HG03342 (cell line): Measurements from ENCODE around the gene PRMT7.

Source experiments
- ATAC-seq: cut with Tn5 transposase; IDR thresholded peaks from one replicate; pipeline ENCODE4 v1.9.1; 2021; ENCODE audit warnings: mild to moderate bottlenecking, moderate library complexity; ENCODE audit not compliant: unreplicated experiment

Gene PRMT7

DNA sequence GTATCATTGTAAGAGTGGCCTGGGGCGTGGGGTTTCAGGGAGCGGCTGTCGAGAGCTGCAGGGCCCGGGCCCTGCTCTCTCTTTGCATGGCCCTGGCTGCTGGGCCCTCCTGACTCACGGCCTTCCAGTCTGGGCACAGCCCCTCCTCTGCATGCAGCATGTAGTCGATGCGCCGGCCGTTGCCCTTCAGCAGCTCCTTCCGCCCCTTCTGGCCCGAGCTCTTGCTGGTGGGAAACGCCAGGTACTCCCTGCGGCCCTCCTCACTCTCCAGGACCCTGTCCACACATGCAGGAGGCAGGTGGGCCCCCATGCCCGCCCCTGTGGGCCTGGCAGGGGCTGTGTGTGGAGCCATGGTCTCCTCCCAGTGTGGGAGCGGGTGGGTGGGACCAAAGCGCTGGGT lies 50.7 kb downstream of the PRMT7 start:
- no peak for ATAC-seq

DNA sequence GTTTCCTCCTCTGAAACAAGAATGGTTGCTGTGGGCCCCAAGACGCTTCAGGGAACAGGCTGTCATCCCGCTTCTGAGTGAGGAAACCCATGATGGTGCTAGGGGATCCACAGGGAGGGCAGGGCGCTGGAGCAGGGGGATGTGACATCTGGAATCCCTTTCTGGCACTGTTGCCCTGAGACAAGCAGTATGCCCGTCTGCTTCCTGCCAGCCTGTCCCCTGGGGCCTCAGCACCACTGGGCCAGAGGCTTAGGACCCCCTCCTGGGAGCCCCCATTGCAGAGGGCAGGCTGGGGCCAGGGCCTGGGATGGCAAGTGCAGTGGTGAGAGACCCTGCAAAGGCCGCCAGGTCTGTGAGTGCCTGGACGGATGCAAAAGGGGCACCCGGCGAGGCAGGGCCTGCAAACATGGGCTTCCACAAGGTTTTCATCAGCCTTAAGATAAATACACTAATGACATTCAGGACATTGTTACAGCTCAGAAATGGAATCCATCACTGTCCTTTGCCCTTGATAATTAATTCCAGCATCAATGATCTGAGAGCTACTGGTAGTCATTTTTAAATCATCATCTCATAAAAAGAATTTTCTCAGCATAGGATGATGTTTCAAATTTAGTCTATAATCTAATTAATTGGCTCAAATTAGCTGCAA lies 51.6 kb downstream of the PRMT7 start:
- no peak for ATAC-seq

DNA sequence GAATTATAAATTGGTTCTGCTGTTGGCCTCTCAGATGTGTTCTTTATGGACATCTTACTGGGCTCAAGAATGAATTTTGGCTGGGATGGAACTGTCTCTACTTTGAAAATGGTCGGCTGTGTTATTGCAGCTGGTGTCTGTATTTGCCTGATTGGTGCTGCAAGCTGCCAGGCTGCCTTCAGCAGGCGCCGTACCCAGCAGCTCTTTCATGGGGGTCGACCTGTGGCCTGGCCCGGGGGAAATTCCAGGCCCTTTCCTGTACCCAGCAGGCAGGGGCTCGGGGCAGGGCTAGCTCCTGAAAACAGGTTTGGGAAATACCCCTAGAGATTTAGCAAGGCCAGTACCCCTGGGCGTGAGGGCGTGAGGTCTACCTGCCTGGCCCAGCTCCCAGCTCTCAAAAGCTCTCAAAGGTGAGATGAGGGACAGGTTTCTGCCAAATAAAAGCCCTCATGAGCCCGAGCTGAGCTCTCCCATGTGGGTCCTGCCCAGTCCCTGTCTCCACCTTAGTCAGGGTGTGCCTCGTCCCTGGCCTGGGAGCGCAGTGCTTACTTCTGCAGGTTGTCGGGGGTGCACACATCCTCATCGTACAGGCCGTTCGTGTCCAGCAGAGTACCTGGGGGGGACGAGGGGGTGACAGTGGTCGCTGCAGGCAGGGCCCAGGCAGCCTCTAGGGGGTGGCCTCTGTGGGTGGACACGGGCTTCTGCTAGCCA lies 52.3 kb downstream of the PRMT7 start:
- no peak for ATAC-seq

DNA sequence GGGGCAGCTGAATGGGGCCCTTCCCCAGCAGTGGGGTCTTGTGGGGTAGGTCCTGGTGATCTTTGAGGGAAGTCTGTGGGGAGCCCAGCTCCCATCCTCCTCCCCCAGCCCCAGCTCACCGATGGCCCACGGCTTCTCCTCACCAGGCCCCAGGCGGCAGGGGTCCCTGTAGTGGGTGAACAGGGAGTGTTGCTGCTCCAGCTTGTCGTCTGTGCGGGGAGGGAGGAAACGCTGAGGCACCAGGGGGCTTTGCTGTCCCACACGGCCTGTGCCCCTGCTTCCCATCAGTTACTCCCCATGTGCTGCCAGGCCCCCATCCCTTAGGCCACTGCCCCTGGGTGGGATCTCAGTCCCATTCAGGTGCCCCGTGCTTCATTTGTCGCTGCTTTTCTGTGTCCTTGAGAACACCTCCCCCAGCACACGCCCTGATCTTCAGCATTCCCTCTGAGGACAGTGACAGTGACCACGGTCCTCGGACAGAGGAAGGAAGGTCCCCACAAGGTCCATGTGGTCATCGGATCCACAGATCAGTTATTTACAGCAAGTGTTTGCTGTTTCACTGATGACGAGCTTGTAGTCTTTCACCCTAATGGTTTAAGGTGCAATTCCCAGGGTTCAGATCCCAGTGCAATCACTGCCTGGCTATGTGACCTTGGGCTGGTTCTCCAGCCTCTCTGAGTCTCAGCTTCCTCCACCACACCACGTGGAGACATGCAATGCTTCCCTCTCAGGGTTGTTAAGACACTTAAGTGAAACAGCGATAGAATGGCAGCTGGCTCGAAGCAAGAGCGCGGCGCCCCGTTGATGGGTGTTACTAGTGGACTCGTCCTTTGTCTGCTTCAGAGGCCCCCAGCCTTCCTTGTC lies 53.1 kb downstream of the PRMT7 start:
- ATAC-seq, result no peak

DNA sequence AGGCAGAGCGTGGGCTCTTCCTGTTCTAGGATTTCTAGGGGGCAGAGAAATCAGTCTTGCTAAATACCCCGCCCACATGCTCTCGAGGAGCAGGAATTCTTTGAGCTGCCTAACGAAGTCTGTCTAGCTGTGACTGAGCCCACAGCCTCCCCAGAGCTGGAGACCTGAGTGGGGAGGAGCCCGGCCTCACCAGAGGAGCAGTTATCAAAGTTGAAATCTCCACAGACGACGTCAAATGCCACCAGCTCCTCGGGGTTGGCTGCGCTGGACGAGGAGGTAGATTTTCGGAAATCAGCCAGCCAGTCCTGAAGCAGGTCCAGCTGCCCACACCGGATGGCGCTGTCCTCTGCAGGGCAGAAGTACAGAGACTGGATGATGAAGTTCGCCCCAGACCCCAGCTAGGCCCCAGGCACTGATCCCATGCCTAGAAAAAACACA lies 53.8 kb downstream of the PRMT7 start:
- ATAC-seq, result no peak

DNA sequence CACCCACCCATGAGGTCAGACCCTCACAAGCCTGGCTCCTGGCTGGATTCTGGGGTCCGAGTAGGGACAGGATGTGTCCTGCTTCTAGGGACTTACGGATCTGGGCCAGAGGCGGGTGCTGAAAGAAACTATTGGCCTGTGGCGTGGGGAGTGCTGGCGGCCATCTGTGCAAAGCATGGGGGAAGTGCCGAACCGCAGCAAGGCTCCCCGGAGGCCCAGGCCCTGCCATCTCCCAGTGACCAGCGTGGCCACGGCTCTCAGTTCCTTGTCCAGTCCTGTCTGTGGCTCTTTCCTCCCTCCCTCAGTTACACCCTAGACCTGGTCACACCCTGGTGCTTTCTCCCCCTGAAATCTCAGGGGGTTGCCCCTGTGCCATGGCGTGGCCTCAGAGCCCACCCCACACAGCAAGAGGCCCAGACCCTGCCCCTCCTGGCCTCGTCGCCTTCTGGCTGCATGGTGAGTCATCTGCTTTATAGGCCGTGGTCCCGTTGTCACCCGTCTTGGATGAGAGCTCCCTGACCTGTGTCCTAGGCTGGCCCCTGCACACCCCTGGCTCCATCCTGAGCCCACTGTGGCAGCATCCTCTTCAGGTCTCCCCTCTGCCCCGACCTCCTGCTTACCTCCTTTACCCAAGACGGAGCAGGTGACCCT lies 54.5 kb downstream of the PRMT7 start:
- no peak for ATAC-seq

DNA sequence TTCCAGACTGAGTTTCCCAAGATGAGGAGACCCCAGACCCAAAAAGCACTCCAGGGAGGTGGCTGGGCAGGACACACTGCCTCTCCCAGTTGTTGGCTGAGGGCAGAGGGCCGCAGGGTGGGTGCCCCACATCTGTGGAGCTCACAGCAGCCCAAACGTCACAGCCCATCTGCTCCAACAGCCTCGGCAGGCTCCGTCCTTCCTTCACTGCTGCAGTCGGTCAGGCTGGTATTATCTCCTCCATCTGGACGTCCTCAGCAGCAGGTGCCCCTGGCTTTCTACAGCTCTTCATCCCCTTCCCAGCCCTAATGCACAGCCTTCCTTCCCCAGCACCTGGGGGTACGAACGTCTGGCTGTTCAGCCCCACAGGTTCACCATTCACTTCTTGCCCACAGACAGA lies 55.2 kb downstream of the PRMT7 start:
- no peak for ATAC-seq

DNA sequence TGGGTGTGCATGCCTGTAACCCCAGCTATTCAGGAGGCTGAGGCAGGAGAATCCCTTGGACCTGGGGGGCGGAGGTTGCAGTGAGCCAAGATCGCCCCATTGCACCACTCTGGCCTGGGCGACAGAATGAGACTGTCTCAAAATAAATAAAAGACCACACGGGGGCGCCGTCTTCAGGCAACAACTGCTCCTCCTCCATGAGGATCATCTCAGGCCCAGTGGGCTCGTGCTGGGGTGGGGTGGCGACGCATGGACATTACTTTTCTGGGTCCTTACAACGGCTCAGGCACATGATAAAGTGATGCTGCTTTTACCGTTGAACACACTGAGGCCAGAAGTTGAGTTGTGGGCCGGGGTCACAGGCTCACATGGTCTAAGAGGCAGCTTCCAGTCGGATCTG lies 56.2 kb downstream of the PRMT7 start:
- no peak for ATAC-seq

DNA sequence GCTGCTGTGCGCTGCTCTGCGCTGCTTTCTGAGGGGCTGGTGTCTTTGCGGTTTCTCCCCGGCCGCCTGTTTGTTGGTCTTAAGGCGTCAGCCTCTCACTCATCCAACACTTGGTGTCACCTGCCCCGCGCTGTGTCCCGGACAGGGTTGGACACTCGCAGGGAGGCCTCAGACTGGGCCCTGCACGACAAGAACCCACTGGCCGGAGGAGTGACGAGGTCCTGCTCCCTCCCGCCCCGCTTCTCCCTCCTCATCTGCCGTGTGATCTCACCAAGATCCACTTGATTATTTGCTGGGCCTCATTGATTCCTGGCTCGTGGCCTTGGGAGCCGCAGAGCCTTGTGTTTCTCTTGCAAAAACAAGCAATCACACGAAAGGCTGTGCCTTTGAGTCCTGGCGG lies 56.6 kb downstream of the PRMT7 start:
- ATAC-seq, result no peak

DNA sequence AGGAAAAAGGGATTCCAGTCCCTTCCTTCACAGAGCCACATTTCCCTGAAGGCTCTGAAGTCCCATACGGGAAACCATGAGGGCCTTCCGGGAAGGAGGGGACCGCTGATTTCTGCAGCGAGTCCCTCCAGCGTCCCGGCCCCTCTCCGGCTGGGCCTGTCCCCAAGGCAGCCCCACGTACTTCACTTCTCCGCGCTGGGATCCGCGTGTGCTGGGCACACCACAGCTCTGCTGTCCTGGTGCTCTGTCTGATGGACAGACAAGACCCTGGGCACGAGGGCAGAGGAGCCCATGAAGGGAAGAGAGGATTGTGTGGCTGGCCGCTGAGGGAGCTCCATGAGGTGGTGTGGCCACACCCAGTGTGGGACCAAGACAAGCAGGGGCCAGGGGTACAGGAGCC lies 57.1 kb downstream of the PRMT7 start:
- ATAC-seq, result no peak

DNA sequence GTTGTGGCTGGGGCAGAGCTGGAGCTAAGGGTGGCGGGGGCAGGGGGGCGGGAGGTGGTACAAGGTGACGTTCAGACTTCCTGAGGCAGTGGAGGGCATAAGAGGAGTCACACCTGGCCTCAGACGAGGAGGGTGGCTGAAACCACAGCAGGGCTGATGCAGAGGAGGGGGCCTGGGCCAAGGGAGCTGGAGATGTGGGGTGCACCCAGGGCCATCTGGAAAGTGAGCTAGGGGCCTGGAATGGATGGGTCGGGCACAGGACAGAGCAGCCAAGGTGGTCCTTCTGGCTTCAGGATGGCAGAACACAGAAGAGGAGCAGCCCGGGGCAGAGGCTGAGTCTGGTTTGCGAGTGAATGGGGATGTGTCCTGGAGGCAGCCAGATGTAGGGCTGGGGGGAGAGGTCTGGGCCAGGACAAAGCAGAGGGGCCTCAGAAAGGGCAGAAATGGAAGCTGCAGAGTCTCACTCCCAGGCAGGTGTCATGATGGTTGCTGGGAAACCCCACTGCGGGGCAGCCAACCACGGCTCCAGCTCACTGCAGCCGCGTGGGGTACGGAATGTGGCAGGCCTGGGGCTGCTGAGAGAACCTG lies 57.6 kb downstream of the PRMT7 start:
- no peak for ATAC-seq

DNA sequence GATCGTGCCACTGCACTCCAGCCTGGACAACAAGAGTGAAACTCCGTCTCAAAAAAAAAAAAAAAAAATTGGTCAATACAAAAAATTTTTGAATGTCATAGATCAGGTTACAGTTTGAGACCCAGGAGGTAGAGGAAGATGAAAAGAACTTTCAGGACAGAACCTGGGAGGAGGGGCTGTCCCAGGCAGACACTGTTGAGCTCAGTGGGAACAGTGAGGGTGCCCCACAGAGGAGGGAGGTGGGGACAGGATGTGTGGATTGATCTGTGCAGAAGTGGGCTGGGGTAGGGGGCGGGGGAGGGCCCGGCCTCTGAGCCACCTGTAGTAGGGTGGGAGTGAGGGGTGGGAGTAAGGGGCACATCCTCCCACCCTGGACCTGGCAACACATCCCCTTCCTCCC lies 58.3 kb downstream of the PRMT7 start:
- ATAC-seq, result no peak

DNA sequence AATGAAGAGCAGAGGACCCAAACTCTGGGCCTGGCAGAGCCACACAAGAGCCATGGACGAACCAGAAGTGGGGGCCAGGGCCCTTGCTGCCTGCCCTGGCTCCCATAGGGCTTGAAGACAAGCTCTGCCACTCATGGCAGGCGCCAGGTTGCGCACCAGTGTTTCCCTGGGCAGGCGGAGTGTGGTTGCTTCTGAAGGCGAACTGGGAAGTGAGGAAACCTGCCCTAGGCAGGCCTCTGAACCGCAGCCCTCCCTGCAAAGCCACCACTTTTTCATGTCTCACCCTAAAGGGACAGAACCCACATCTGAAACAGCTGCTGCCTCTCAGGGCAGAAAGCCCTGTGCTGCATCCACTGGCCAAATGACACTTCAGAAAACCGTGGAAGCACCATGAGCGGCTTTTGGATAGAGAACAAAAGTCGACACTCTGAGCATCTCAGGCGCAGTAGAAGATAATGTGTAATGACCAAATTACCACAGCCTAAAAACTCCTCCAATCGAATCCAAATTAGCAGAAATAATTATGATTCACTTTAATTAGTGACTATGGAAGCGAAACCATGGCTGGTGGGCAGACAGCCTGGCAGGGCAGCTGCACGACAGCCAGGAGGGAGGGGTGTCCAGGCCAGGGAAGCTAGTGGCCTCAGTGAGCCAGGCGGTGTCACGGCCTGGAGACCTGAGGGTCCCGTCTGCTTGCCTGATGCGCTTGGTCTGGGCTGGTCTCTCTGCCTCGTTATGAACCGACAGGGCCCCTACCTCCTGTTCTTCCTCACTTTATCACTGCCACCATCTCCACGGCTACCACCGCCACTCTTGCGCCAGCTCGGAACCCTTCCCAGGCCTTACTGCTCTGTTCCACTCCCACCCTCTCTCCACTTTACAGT lies 59.1 kb downstream of the PRMT7 start:
- peak; percentile 54 for ATAC-seq

DNA sequence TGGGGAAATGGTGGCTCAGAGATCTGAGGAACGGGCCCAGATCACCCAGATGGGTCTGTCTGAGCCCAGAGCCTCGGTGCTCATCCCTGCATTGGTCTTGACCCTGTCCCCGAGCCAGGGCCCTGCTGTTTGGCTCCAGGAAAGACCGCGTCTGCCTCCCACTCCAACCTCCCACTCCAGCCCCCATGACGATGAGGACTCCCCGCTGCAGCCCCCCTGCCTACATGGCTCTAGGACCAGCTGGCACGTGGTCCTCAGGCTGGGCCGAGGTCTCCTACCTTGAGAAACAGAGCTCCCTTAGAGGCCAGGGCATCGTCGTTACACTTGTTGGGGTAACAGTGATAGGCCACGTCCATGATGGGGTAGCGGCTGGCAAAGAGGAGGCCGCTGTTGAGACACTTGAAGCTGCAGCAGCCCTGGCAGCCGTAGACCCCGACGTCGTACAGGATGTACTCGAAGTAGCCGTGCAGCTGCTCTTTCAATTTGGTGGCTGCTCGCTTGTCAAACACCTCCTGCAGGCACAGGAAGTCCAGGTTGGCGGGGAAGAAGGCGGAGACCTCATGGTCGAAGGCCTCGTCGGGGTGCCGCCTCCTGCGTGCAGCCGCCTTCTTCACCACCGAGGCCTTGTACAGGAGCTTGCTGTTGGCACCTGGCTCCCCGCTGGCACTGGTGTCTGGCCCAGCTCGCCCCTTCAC lies 59.9 kb downstream of the PRMT7 start:
- ATAC-seq, result no peak

DNA sequence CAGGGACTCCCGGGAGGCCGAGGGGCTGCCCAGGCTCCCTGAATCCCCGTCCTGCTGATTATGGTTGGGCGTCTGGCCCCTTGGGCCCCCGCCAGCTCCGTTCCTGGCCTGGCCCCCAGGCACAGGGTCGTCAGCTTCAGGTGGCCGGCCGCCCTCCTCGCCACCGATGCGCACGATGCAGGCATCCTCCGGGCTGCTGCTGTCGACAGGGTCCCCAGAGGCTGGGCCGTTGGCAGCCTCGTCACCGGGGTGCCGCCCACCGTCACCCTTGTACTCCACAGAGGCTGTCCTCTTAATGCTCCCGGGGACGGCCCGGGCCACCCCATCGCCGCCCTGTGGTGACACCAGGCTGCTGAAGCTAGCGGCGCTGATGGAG lies 60.4 kb downstream of the PRMT7 start:
- ATAC-seq, result no peak

DNA sequence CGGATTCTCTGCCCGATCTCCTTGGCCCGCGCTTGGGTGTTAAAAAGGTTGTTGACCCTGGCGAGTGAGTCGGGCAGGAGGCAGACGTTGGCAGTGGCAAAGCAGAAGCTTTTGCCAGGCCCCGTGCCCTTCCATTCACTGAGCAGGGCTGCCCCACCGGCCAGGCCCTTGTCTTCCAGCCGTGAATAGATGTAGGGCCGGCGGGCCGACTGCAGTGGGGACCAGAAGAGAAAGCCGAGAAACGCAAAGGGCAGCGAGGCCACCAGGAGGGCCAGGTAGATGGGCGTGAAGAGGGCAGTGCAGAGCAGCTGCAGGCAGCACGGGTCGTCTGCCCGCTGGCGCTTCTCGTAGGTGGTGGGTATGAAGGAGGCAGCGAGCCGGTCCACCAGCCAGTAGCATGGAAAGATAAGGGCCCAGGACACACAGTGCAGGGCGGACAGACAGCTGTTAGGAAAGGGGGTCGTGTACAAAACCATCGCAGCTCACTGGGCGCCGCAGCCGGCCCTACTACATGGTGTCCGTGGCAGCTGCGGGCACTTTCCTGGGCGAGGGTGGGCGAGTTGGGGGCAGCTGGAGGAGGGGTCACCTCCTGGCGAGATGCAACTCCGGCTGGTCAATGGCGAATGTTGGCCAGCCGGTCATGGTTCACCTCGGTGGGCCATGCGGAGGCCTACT lies 61.0 kb downstream of the PRMT7 start:
- ATAC-seq, result no peak

DNA sequence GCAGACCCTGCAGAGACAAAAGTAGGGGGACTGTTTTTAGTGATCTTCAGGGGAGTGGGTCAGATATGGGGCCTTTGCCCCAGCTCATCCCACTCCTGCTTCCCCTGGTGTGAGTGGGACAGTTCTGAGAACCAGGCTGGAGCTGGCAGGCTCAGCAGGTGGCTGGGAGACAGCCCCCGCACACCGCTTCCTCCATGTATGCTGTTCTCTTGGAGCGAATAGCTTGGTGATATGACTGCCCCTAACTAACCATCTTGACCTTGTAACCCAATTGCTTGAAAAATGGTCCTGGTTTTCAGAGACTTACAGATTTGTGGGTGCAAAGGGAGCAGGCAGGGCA lies 61.5 kb downstream of the PRMT7 start:
- ATAC-seq, result no peak

DNA sequence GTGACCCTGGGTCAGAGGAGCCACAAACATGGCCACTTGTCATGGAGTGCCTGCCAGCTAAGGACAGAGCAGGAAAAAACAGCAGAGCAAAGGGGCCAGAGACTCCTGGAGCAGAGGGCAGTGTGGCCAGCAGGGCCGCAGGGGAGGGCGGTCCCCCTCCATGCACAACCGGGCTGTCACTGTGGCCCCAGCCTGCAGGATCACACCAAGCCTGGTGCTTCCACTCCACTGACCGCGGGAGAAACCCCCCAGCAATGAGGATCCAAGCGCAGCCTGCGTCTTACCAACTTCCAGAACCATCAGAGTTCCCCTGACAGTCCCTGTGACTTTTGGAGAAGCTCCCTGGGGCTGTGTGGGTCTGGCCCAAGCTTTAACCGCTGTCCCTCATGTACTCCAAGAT lies 62.0 kb downstream of the PRMT7 start:
- ATAC-seq, result no peak
